AG08396 (cell line): Measurements from ENCODE around the gene SCG5.

Source experiments
- DNase-seq: peaks from one replicate; pipeline ENCODE4 v3.0.0; 2012; ENCODE audit warnings: low spot score, mixed read lengths

Gene SCG5

GRCh38 chr15:32723171-32723948 lies 81.8 kb downstream of the SCG5 start:
- DNase-seq, result no peak

DNA sequence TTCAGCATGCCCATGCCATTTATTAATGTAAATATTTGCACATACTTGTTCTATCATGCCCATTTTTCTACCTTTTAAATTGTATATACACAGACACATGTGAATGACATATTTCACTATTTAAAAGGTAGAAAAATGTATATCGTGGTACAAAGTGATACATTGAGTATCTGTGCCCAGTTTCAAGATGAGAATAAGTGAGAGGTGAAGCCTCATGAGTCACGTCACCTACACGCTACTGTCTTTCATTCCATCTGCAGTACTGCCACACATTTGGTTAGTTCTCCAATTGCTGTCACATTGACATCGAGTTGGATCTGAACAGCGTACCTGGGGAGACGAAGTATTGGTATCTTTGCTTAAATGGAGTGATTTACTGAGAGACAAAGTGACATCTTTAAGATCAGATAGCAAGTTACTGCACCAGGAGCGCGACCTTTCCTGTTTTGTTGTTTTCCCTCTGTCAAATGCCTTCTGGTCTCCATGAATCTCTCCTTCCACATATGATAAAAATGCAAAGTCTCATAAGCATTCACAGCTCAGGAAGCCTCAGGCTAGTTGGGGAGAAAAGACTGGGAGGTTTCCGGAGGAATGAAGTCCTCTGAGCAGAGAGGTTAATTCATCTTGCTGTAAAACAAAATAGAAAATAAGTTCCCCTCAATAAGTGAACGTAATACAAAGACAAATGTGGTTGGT lies 88.3 kb downstream of the SCG5 start:
- no peak for DNase-seq

DNA sequence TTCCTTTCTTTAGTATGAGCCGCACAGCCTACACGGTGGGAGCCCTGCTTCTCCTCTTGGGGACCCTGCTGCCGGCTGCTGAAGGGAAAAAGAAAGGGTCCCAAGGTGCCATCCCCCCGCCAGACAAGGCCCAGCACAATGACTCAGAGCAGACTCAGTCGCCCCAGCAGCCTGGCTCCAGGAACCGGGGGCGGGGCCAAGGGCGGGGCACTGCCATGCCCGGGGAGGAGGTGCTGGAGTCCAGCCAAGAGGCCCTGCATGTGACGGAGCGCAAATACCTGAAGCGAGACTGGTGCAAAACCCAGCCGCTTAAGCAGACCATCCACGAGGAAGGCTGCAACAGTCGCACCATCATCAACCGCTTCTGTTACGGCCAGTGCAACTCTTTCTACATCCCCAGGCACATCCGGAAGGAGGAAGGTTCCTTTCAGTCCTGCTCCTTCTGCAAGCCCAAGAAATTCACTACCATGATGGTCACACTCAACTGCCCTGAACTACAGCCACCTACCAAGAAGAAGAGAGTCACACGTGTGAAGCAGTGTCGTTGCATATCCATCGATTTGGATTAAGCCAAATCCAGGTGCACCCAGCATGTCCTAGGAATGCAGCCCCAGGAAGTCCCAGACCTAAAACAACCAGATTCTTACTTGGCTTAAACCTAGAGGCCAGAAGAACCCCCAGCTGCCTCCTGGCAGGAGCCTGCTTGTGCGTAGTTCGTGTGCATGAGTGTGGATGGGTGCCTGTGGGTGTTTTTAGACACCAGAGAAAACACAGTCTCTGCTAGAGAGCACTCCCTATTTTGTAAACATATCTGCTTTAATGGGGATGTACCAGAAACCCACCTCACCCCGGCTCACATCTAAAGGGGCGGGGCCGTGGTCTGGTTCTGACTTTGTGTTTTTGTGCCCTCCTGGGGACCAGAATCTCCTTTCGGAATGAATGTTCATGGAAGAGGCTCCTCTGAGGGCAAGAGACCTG lies 89.5 kb downstream of the SCG5 start:
- DNase-seq, result peak; percentile 41

GRCh38 chr15:32732574-32733157 lies 91.2 kb downstream of the SCG5 start:
- no peak for DNase-seq

GRCh38 chr15:32733281-32733680 lies 91.8 kb downstream of the SCG5 start:
- DNase-seq, result no peak

GRCh38 chr15:32735989-32736700 lies 94.6 kb downstream of the SCG5 start:
- DNase-seq, result no peak

- no peak for DNase-seq
These were observed 95.2 kb downstream of the SCG5 start for GRCh38 chr15:32736701-32737061.

- DNase-seq, result no peak
These were observed 95.8 kb downstream of the SCG5 start for GRCh38 chr15:32737304-32737703.

- no peak for DNase-seq
These were observed 97.2 kb downstream of the SCG5 start for GRCh38 chr15:32738666-32739065.

DNA sequence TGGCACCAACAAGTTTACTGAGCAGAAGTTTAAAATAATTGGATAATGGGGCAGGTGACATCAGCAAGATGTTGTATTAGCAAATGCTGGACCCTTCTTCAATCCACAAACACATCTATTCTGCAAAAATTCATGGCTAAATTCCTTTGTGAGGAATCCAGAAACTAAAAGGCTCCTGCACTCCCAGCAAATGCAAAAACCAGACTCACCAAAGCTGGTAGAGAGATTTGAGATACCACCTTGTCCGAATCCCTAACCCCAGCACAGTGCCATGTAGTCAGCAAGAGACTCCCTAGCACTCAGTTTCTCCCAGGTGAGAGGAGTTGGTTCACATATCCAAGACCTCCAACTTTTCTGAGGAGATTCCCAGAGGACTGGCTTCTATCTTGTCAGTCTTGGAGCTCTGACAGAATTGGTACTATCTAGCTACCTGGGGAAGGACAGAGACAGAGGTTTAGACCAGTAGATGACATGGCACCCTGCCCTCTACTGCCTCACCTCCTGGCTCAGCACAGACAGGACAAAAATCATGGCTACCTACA lies 98.1 kb downstream of the SCG5 start:
- no peak for DNase-seq

- DNase-seq, result no peak
These were observed 102.1 kb downstream of the SCG5 start for GRCh38 chr15:32743411-32744140.

GRCh38 chr15:32746116-32746857 lies 104.8 kb downstream of the SCG5 start:
- DNase-seq, result no peak
